Adrenal gland (tissue), 12 donors: ENCODE data around the gene SULT2B1. TPM values are rescaled to one million over a fixed set of nuclear protein-coding genes. Genes with fewer than 3 reads are reported as not detected.

ENCODE experiments used
- DNase-seq, 7 donors: peaks; one replicate each; pipeline ENCODE4 v3.0.0-alpha.2; 2019 to 2020
- H3K27ac ChIP-seq, 5 donors: fragments of 200-600 bp; sonication (generic) in 4 of 5; 1 replicate in 3 of 5; 2 replicates in 2 of 5; pipeline versions ENCODE4 v1.5.1 to v1.8.0; 2016 to 2020; ENCODE audit warnings: mild to moderate bottlenecking in 1 of 5
- H3K27me3 ChIP-seq: fragments of 200-600 bp; 2 replicates; pipeline ENCODE4 v1.8.0; 2021
- H3K36me3 ChIP-seq, 2 donors: fragments of 200-600 bp; replicated peaks in 1 of 2; 1 replicate in 1 of 2; 2 replicates in 1 of 2; pipeline versions ENCODE4 v1.5.1 to v1.8.0; 2018 to 2022
- H3K4me1 ChIP-seq, 2 donors: fragments of 200-600 bp; replicated peaks in 1 of 2; 1 replicate in 1 of 2; 2 replicates in 1 of 2; pipeline versions ENCODE4 v1.5.1 to v1.8.0; 2018 to 2021
- H3K4me3 ChIP-seq, 4 donors: fragments of 200-600 bp; sonication (generic) in 3 of 4; one replicate each; pipeline ENCODE4 v1.5.1; 2016 to 2018
- H3K9me3 ChIP-seq, 3 donors: fragments of 200-600 bp; sonication (generic) in 1 of 3; replicated peaks in 1 of 3; 1 replicate in 2 of 3; 2 replicates in 1 of 3; pipeline versions ENCODE4 v1.5.1 to v1.8.0; 2016 to 2021
- POLR2A ChIP-seq, 2 donors: fragments of 450-650 bp; IDR thresholded peaks; one replicate each; pipeline ENCODE4 v1.6.1; 2017; ENCODE audit warnings: antibody characterized with exemption in 2 of 2, mild to moderate bottlenecking in 2 of 2, moderate library complexity in 1 of 2
- WGBS, 4 donors: extraction: QIAGEN DNeasy Blood & Tissue Kit in 2 of 4; methylation state at CpG; one replicate each; pipeline versions ENCODE4 v1.1.5 to v1.1.7; 2013 to 2017; 5-methylcytosine and 5-hydroxymethylcytosine counted together
- intact Hi-C, 2 donors: fragments of 100-400 bp; cut with DNase I; formaldehyde crosslinking; loops; one replicate each; pipeline versions ENCODE4 v1.14.1 to v1.15.0; 2022 to 2023
- polyA plus RNA-seq, 3 donors: library from polyadenylated mRNA; stranded (reverse); fragments of 200-250 nt in 2 of 3; fragments of 350-450 nt in 1 of 3; fragmentation: Illumina TruSeq in 1 of 3; extraction: RNeasy Lipid Tissue Mini Kit (QIAGEN cat#74804) in 1 of 3; gene quantifications; one replicate each; pipeline ENCODE4 v1.2.3, GENCODE V29; 2013 to 2014
- total RNA-seq, 9 donors: library from RNA; depleted of rRNA in 4 of 9; stranded (reverse); fragments of >200 nt in 4 of 9; fragments of 120-200 nt in 1 of 9; fragmentation: NEBNext Ultra II Directional in 1 of 9; extraction: Animal tissue kit (Norgen Biotek cat#: 25700) in 1 of 9; gene quantifications; one replicate each; pipeline versions ENCODE4 v1.1.0 to v1.2.4, GENCODE V29; 2013 to 2023
- TF ChIP-seq, protein P1 (sequence below), 6 experiments: fragments of 450-650 bp in 4 of 6; fragments of 200-600 bp in 2 of 6; sonication (generic) in 1 of 6; IDR thresholded peaks; 1 replicate in 5 of 6; 2 replicates in 1 of 6; pipeline versions ENCODE4 v1.5.1 to v1.8.0; 2016 to 2021; ENCODE audit warnings: antibody characterized with exemption in 6 of 6, mild to moderate bottlenecking in 2 of 6, moderate library complexity in 1 of 6
- donor health status: healthy with polysubstance abuse.
- donor health status: Bipolar disorder and iron deficiency.
- donor health status: DM: yes; HTN: yes; CAD: no.
- donor health status: DM: no; HTN: no; CAD: no.
- donor health status: DM: no; HTN: no; CAD: no.
- donor health status: DM: yes; HTN: yes; CAD: no.

Gene SULT2B1
- total and polyA plus RNA-seq, 12 donors = 0.22 to 1.4 (median 0.52) TPM; not detected in 3

- H3K27me3 ChIP-seq = no peaks in the 10 kb centered on the region
- H3K36me3 ChIP-seq = no peaks in the 10 kb centered on the region
- H3K27ac ChIP-seq = no peak overlapping the region
- no peak for TF ChIP-seq POLR2A (IDR thresholded peaks at IDR 0.05)
- TF ChIP-seq, protein P1, sequence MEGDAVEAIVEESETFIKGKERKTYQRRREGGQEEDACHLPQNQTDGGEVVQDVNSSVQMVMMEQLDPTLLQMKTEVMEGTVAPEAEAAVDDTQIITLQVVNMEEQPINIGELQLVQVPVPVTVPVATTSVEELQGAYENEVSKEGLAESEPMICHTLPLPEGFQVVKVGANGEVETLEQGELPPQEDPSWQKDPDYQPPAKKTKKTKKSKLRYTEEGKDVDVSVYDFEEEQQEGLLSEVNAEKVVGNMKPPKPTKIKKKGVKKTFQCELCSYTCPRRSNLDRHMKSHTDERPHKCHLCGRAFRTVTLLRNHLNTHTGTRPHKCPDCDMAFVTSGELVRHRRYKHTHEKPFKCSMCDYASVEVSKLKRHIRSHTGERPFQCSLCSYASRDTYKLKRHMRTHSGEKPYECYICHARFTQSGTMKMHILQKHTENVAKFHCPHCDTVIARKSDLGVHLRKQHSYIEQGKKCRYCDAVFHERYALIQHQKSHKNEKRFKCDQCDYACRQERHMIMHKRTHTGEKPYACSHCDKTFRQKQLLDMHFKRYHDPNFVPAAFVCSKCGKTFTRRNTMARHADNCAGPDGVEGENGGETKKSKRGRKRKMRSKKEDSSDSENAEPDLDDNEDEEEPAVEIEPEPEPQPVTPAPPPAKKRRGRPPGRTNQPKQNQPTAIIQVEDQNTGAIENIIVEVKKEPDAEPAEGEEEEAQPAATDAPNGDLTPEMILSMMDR (IDR thresholded peaks at IDR 0.05) = no peak
- no peaks in the 10 kb centered on the region for H3K9me3 ChIP-seq
- H3K4me1 ChIP-seq = peaks cover under 1 to 2% of the 10 kb centered on the region in 2 donors
- whole genome bisulfite sequencing, 4 donors = 91 to 100% (median 93%) methylated on average over 11 of the region's 11 CpGs
- intact Hi-C loops = no loop called here
- no peak for DNase-seq
- H3K4me3 ChIP-seq = no peak overlapping the region
Measured at GRCh38 chr19:48561412-48561811, 9.4 kb downstream of the SULT2B1 start.

- intact Hi-C loops = no loop called here
- whole genome bisulfite sequencing, 4 donors = 68 to 86% (median 78%) methylated on average over 7 of the region's 7 CpGs
Measured at GRCh38 chr19:48565090-48565489, 13.1 kb downstream of the SULT2B1 start.

DNA sequence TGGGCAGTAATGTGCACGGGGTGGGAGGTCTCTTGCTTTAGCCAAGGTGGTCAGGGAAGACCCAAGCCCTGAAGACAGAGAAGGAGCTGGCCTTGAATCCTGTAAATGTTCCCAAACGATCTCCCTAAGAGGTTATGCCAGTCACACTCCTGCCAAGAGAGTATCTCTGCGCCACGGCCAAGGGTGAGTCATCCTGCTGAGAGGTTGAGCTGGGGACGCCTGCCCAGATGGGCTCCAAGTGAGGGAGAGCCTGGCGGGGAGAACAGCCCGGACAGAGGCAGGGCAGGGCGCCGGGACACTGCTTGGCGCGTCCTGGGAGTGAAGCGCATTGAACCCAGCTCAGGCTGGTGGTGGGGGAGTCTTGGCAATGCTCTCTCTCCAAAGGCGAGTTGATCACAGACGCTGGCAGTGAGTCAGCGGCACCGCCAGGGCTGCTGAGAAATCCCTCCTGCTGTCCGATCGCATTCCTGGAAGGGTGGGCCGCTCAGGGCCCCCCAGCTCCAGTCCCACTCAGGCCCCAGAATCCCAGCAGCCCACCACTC is 16.4 kb downstream of the SULT2B1 start:
- Histone ChIP-seq H3K4me3 (no peak overlapping the region), H3K27ac (peak overlapping the region in 4 of 5 donors; percentile 52 to 78 (median 74)), H3K27me3 (no peaks in the 10 kb centered on the region), H3K36me3 (no peaks in the 10 kb centered on the region), H3K4me1 (peaks cover 0 to 10% of the 10 kb centered on the region in 2 donors), H3K9me3 (no peaks in the 10 kb centered on the region)
- TF ChIP-seq, protein P1 (IDR thresholded peaks at IDR 0.05) = no peak
- peak in 1 of 2 donors; percentile 67 for TF ChIP-seq POLR2A (IDR thresholded peaks at IDR 0.05)
- WGBS, 4 donors = 2 to 14% (median 5%) methylated on average over 9 to 19 of the region's 19 CpGs
- intact Hi-C loops = no loop called here
- peak; percentile 84 to 98 (median 95) for DNase-seq

More at GRCh38 chr19:48565090-48565489, 13.1 kb downstream of the SULT2B1 start:
- peak in 1 of 7 donors; percentile 44 for DNase-seq
- H3K9me3 ChIP-seq = no peaks in the 10 kb centered on the region
- TF ChIP-seq, protein P1 (IDR thresholded peaks at IDR 0.05) = no peak
- TF ChIP-seq POLR2A (IDR thresholded peaks at IDR 0.05) = no peak
- H3K27me3 ChIP-seq = no peaks in the 10 kb centered on the region
- H3K36me3 ChIP-seq = no peaks in the 10 kb centered on the region
- no peak overlapping the region for H3K4me3 ChIP-seq
- H3K27ac ChIP-seq = no peak overlapping the region
- peaks cover 0 to 10% of the 10 kb centered on the region in 2 donors for H3K4me1 ChIP-seq

- intact Hi-C loops = no loop called here
- 59 to 71% (median 61%) methylated on average over 8 to 11 of the region's 11 CpGs for WGBS, 4 donors
- no peak for DNase-seq
- TF ChIP-seq, protein P1 (IDR thresholded peaks at IDR 0.05) = no peak
- TF ChIP-seq POLR2A (IDR thresholded peaks at IDR 0.05) = no peak
- peaks cover 0 to 10% of the 10 kb centered on the region in 2 donors for H3K4me1 ChIP-seq
- no peak overlapping the region for H3K27ac ChIP-seq
- H3K36me3 ChIP-seq = no peaks in the 10 kb centered on the region
- H3K4me3 ChIP-seq = no peak overlapping the region
- H3K9me3 ChIP-seq = no peaks in the 10 kb centered on the region
- no peaks in the 10 kb centered on the region for H3K27me3 ChIP-seq
Measured at GRCh38 chr19:48569814-48570213, 17.8 kb downstream of the SULT2B1 start.
